Measurements from ENCODE around the gene HRK. TPM values are rescaled to one million over a fixed set of nuclear protein-coding genes. Genes with fewer than 3 reads are reported as not detected.
A peak's percentile ranks its signal among the peaks of the same experiment; 100 is the strongest.

HRK gene
- polyA plus RNA-seq, 3 donors: 0.15 TPM; not detected in 2

DNA sequence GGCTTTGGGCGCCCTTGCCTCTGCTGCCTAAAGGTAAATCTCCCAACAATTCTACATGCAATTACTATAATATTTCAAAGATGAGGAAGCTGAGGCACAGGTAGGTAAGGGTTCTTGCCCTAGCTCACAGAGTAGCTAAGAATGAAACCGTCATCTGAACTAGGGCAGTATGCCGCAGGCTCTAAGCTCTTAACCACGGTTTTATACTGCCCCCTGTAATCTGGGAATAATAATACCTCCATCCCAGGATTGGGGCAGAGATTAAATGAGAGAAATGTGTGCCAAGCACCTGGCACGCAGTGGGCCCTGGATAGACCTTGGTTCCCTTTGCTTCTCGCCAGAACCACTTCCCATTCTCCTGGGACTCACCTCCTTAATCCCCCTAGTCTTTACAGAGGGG, 1.5 kb upstream of the HRK start:
- Histone ChIP-seq H3K36me3 (replicated peaks in 1 of 2; ENCODE audit: control insufficient read depth in 1 of 2, insufficient read depth in 2 of 2, low read length in 2 of 2) (no peaks in the 10 kb centered on the region), H3K27ac (ENCODE audit: low read depth in 1 of 2, low read length in 2 of 2) (no peak overlapping the region), H3K9ac (ENCODE audit: insufficient read depth, low read length, poor library complexity, severe bottlenecking) (no peak overlapping the region), H2AFZ (ENCODE audit: insufficient read depth, low read depth, low read length, poor library complexity, severe bottlenecking) (no peak overlapping the region), H3K4me1 (ENCODE audit: control insufficient read depth in 1 of 2, insufficient read depth in 2 of 2, low read length in 2 of 2) (peaks cover 0 to 45% of the 10 kb centered on the region in 2 donors), H4K20me1 (ENCODE audit: insufficient read depth, low read length) (no peaks in the 10 kb centered on the region), H3K4me3 (replicated peaks in 1 of 3; ENCODE audit: low read depth in 2 of 3, low read length in 3 of 3) (no peak overlapping the region), H3K79me2 (ENCODE audit: insufficient read depth, low read length) (no peaks in the 10 kb centered on the region), H3K9me3 (replicated peaks in 1 of 2; ENCODE audit: control insufficient read depth in 1 of 2, insufficient read depth in 1 of 2, low read length in 2 of 2) (peaks cover 3 to 31% of the 10 kb centered on the region in 2 donors), H3K4me2 (replicated peaks; ENCODE audit: extremely low read depth, low read length, poor library complexity, severe bottlenecking) (no peak overlapping the region), H3K27me3 (ENCODE audit: control insufficient read depth in 2 of 2, insufficient read depth in 2 of 2, low read length in 2 of 2) (peaks cover 48 to 62% of the 10 kb centered on the region in 2 donors)
- intact Hi-C loops (cut with micrococcal nuclease): no loop called here
- DNase-seq: no peak
- TF ChIP-seq, protein P1, sequence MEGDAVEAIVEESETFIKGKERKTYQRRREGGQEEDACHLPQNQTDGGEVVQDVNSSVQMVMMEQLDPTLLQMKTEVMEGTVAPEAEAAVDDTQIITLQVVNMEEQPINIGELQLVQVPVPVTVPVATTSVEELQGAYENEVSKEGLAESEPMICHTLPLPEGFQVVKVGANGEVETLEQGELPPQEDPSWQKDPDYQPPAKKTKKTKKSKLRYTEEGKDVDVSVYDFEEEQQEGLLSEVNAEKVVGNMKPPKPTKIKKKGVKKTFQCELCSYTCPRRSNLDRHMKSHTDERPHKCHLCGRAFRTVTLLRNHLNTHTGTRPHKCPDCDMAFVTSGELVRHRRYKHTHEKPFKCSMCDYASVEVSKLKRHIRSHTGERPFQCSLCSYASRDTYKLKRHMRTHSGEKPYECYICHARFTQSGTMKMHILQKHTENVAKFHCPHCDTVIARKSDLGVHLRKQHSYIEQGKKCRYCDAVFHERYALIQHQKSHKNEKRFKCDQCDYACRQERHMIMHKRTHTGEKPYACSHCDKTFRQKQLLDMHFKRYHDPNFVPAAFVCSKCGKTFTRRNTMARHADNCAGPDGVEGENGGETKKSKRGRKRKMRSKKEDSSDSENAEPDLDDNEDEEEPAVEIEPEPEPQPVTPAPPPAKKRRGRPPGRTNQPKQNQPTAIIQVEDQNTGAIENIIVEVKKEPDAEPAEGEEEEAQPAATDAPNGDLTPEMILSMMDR (IDR thresholded peaks at IDR 0.05): no peak
- WGBS (ENCODE audit: insufficient coverage): 0% methylated on average over 1 of the region's 6 CpGs
- H3K4me1 Mint-ChIP-seq: peaks cover 21% of the 10 kb centered on the region
- no peak overlapping the region for H3K27ac Mint-ChIP-seq
- H3K9me3 Mint-ChIP-seq: peaks cover 0 to 27% (median 10%) of the 10 kb centered on the region in 7 donors
- H3K27me3 Mint-ChIP-seq (ENCODE audit: low read depth in 3 of 3): peaks cover 58 to 73% (median 62%) of the 10 kb centered on the region in 3 donors
- H3K36me3 Mint-ChIP-seq: peaks cover 0 to 7% of the 10 kb centered on the region in 2 donors
- H3K4me3 Mint-ChIP-seq: peak overlapping the region in 1 of 2 donors; percentile 83

GRCh38 chr12:116881877-116882507, 751 bp upstream of the HRK start:
- H4K20me1 ChIP-seq (ENCODE audit: insufficient read depth, low read length): no peaks in the 10 kb centered on the region
- H3K9me3 Mint-ChIP-seq: peaks cover 0 to 28% (median 10%) of the 10 kb centered on the region in 7 donors
- H3K4me1 Mint-ChIP-seq: peaks cover 21% of the 10 kb centered on the region
- H3K79me2 ChIP-seq (ENCODE audit: insufficient read depth, low read length): no peaks in the 10 kb centered on the region
- peaks cover 0 to 7% of the 10 kb centered on the region in 2 donors for H3K36me3 Mint-ChIP-seq
- peaks cover 3 to 31% of the 10 kb centered on the region in 2 donors for H3K9me3 ChIP-seq (replicated peaks in 1 of 2; ENCODE audit: control insufficient read depth in 1 of 2, insufficient read depth in 1 of 2, low read length in 2 of 2)
- peak overlapping the region in 1 of 2 donors; percentile 83 for H3K4me3 Mint-ChIP-seq
- 4% methylated on average over 27 of the region's 29 CpGs for WGBS (ENCODE audit: insufficient coverage)
- H3K4me3 ChIP-seq (replicated peaks in 1 of 3; ENCODE audit: low read depth in 2 of 3, low read length in 3 of 3): no peak overlapping the region
- no peak overlapping the region for H3K27ac ChIP-seq (ENCODE audit: low read depth in 1 of 2, low read length in 2 of 2)
- H3K27ac Mint-ChIP-seq: no peak overlapping the region
- peaks cover 64 to 78% (median 70%) of the 10 kb centered on the region in 3 donors for H3K27me3 Mint-ChIP-seq (ENCODE audit: low read depth in 3 of 3)
- H3K4me1 ChIP-seq (ENCODE audit: control insufficient read depth in 1 of 2, insufficient read depth in 2 of 2, low read length in 2 of 2): peaks cover 0 to 45% of the 10 kb centered on the region in 2 donors
- H3K4me2 ChIP-seq (replicated peaks; ENCODE audit: extremely low read depth, low read length, poor library complexity, severe bottlenecking): peak overlapping the region; percentile 39
- H3K9ac ChIP-seq (ENCODE audit: insufficient read depth, low read length, poor library complexity, severe bottlenecking): no peak overlapping the region
- DNase-seq: no peak
- intact Hi-C loops (cut with micrococcal nuclease): no loop called here
- peaks cover 55 to 69% of the 10 kb centered on the region in 2 donors for H3K27me3 ChIP-seq (ENCODE audit: control insufficient read depth in 2 of 2, insufficient read depth in 2 of 2, low read length in 2 of 2)
- H3K36me3 ChIP-seq (replicated peaks in 1 of 2; ENCODE audit: control insufficient read depth in 1 of 2, insufficient read depth in 2 of 2, low read length in 2 of 2): no peaks in the 10 kb centered on the region
- H2AFZ ChIP-seq (ENCODE audit: insufficient read depth, low read depth, low read length, poor library complexity, severe bottlenecking): no peak overlapping the region
- TF ChIP-seq, protein P1 (IDR thresholded peaks at IDR 0.05): no peak
